Neural cell (in vitro differentiated cells): ENCODE measurements around the gene BACE1-AS. TPM values are rescaled to one million over a fixed set of nuclear protein-coding genes. Genes with fewer than 3 reads are reported as not detected.

Source experiments
- H2AFZ ChIP-seq: fragments of 200-600, 300-800 bp; sonication (generic), shearing (Covaris generic); 2 replicates; pipeline ENCODE4 v1.6.0; 2014; ENCODE audit warnings: low read depth, mild to moderate bottlenecking, antibody characterized with exemption, low read length, moderate library complexity
- H3F3A ChIP-seq: fragments of 200-600 bp; shearing (Covaris generic); 2 replicates; pipeline ENCODE4 v1.6.1; 2016; ENCODE audit warnings: mild to moderate bottlenecking, moderate library complexity, mixed read lengths, antibody characterized with exemption, low read length; ENCODE audit not compliant: insufficient read depth, poor library complexity, severe bottlenecking
- H3K27ac ChIP-seq: fragments of 200-600, 300-800 bp; sonication (generic), shearing (Covaris generic); 2 replicates; pipeline ENCODE4 v1.5.1; 2014; ENCODE audit warnings: mild to moderate bottlenecking, low read length, moderate library complexity
- H3K27me3 ChIP-seq: fragments of 300-800, 200-600 bp; sonication (generic), shearing (Covaris generic); 2 replicates; pipeline ENCODE4 v1.6.0; 2014; ENCODE audit warnings: mild to moderate bottlenecking, low read depth, low read length, moderate library complexity; ENCODE audit not compliant: insufficient read depth
- H3K36me3 ChIP-seq: fragments of 300-800, 200-600 bp; sonication (generic), shearing (Covaris generic); 2 replicates; pipeline ENCODE4 v1.5.1; 2014; ENCODE audit warnings: mild to moderate bottlenecking, antibody characterized with exemption, low read length, moderate library complexity; ENCODE audit not compliant: insufficient read depth
- H3K4me2 ChIP-seq: fragments of 300-800, 200-600 bp; sonication (generic), shearing (Covaris generic); 2 replicates; pipeline ENCODE4 v1.6.0; 2014; ENCODE audit warnings: mild to moderate bottlenecking, low read length
- H3K4me3 ChIP-seq: fragments of 300-800, 200-600 bp; sonication (generic), shearing (Covaris generic); 2 replicates; pipeline ENCODE4 v1.5.1; 2014; ENCODE audit warnings: mild to moderate bottlenecking, low read length, moderate library complexity
- H3K79me2 ChIP-seq: fragments of 200-600 bp; shearing (Covaris generic); replicated peaks from 2 replicates; pipeline ENCODE4 v1.6.0; 2014; ENCODE audit warnings: mild to moderate bottlenecking, low read length, moderate library complexity; ENCODE audit not compliant: insufficient read depth
- H3K9ac ChIP-seq: fragments of 300-800, 200-600 bp; sonication (generic), shearing (Covaris generic); 2 replicates; pipeline ENCODE4 v1.6.1; 2016; ENCODE audit warnings: mild to moderate bottlenecking, low read length, mixed read lengths
- H3K9me2 ChIP-seq: fragments of 200-600 bp; shearing (Covaris generic); 2 replicates; pipeline ENCODE4 v1.6.1; 2016; ENCODE audit warnings: mild to moderate bottlenecking, low read length, mixed read lengths; ENCODE audit not compliant: insufficient read depth
- H3K9me3 ChIP-seq: fragments of 200-600, 300-800 bp; sonication (generic), shearing (Covaris generic); 2 replicates; pipeline ENCODE4 v1.6.1; 2016; ENCODE audit warnings: mild to moderate bottlenecking, mixed run types, low read length, moderate library complexity, mixed read lengths
- H4K20me1 ChIP-seq: fragments of 200-600 bp; shearing (Covaris generic); 2 replicates; pipeline ENCODE4 v1.6.1; 2016; ENCODE audit warnings: mild to moderate bottlenecking, mixed run types; ENCODE audit not compliant: insufficient read depth
- CTCF ChIP-seq: fragments of 450-650 bp; IDR thresholded peaks from 2 replicates; pipeline ENCODE4 v1.5.1; 2014; ENCODE audit warnings: antibody characterized with exemption, mild to moderate bottlenecking, moderate library complexity; ENCODE audit not compliant: poor library complexity, severe bottlenecking
- EP300 ChIP-seq: fragments of 450-650 bp; conservative IDR thresholded peaks from 2 replicates; pipeline ENCODE4 v1.6.1; 2014; ENCODE audit warnings: antibody characterized with exemption, mild to moderate bottlenecking, moderate library complexity; ENCODE audit not compliant: poor library complexity, severe bottlenecking
- EZH2 ChIP-seq: fragments of 200-600, 300-800 bp; shearing (Covaris generic), sonication (generic); IDR thresholded peaks from 2 replicates; pipeline ENCODE4 v1.6.1; 2014; ENCODE audit warnings: antibody characterized with exemption, low read length, borderline replicate concordance, mild to moderate bottlenecking; ENCODE audit not compliant: insufficient read depth, poor library complexity, severe bottlenecking
- MXI1 ChIP-seq: fragments of 450-650 bp; conservative IDR thresholded peaks from 2 replicates; pipeline ENCODE4 v1.6.1; 2014; ENCODE audit warnings: antibody characterized with exemption, mild to moderate bottlenecking; ENCODE audit not compliant: poor library complexity, severe bottlenecking
- POLR2AphosphoS5 ChIP-seq: IDR thresholded peaks from 2 replicates; pipeline ENCODE4 v1.6.1; 2012
- RAD21 ChIP-seq: fragments of 450-650 bp; conservative IDR thresholded peaks from 2 replicates; pipeline ENCODE4 v1.6.1; 2014; ENCODE audit warnings: antibody characterized with exemption, mild to moderate bottlenecking, moderate library complexity
- REST ChIP-seq: IDR thresholded peaks from 2 replicates; pipeline ENCODE4 v1.6.1; 2012; ENCODE audit warnings: borderline replicate concordance
- SMC3 ChIP-seq: fragments of 450-650 bp; conservative IDR thresholded peaks from 2 replicates; pipeline ENCODE4 v1.6.1; 2014; ENCODE audit warnings: antibody characterized with exemption, mild to moderate bottlenecking, moderate library complexity; ENCODE audit not compliant: poor library complexity
- TAF1 ChIP-seq: IDR thresholded peaks from 2 replicates; pipeline ENCODE4 v1.6.1; 2012; ENCODE audit warnings: low read depth
- polyA plus RNA-seq: library from polyadenylated mRNA; depleted of rRNA; stranded (reverse); fragments of >200 nt; gene quantifications from 2 replicates; pipeline ENCODE4 v1.2.3, GENCODE V29; 2014

Gene BACE1-AS
- polyA plus RNA-seq, 1 donor from 2014 or later: 3.8 TPM

GRCh38 chr11:117315285-117316196, 24.4 kb downstream of the BACE1-AS start:
- Histone ChIP-seq H3K4me2 (peak overlapping the region; percentile 45), H3K9me3 (no peaks in the 10 kb centered on the region), H3K36me3 (no peaks in the 10 kb centered on the region), H3K79me2 (no peaks in the 10 kb centered on the region), H3K4me3 (peak overlapping the region; percentile 92), H4K20me1 (no peaks in the 10 kb centered on the region), H3K9me2 (no peaks in the 10 kb centered on the region), H3K27ac (peak overlapping the region; percentile 8), H3K9ac (peak overlapping the region; percentile 79), H3K27me3 (no peaks in the 10 kb centered on the region), H2AFZ (peak overlapping the region; percentile 91), H3F3A (no peaks in the 10 kb centered on the region)
- no peak for TF ChIP-seq SMC3
- TF ChIP-seq TAF1: no peak
- TF ChIP-seq POLR2AphosphoS5: no peak

- H3K4me2 ChIP-seq: peak within 1 kb of the TSS; percentile 72
- TF ChIP-seq EZH2 (no peak), TAF1 (peak; percentile 37), RAD21 (peak; percentile 46), EP300 (no peak), CTCF (peak; percentile 57), MXI1 (peak; percentile 34), SMC3 (peak; percentile 43), POLR2AphosphoS5 (peak; percentile 46), REST (peak; percentile 57)
- peak within 1 kb of the TSS; percentile 91 for H2AFZ ChIP-seq
- H3K27ac ChIP-seq: peak within 1 kb of the TSS; percentile 8
- H3K9ac ChIP-seq: peak within 1 kb of the TSS; percentile 79
- H3K9me3 ChIP-seq: no peaks in the 10 kb centered on the region
- no peaks in the 10 kb centered on the region for H3K36me3 ChIP-seq
- no peaks in the 10 kb centered on the region for H3K9me2 ChIP-seq
- no peaks in the 10 kb centered on the region for H3K27me3 ChIP-seq
- no peaks in the 10 kb centered on the region for H3F3A ChIP-seq
- peak within 1 kb of the TSS; percentile 92 for H3K4me3 ChIP-seq
- no peaks in the 10 kb centered on the region for H3K79me2 ChIP-seq
- no peaks in the 10 kb centered on the region for H4K20me1 ChIP-seq
Measured at GRCh38 chr11:117316197-117316961, 25.2 kb downstream of the BACE1-AS start, which contains the start of gene BACE1. Gene BACE1, minus strand, starts transcription at chr11:117316256. Its CDS starts 461 bp downstream, at chr11:117315795.
